Right ventricle myocardium superior (tissue), 1 donor: ENCODE data around the gene NOD2. TPM values are rescaled to one million over a fixed set of nuclear protein-coding genes. Genes with fewer than 3 reads are reported as not detected.

Source experiments
- ATAC-seq: fragments of 200-7000 bp; cut with Tn5 transposase; one replicate; pipeline ENCODE4 v1.9.1; 2020; ENCODE audit warnings: mild to moderate bottlenecking; ENCODE audit not compliant: poor library complexity
- DNase-seq: peaks from one replicate; pipeline ENCODE4 v3.0.0-alpha.2; 2020
- intact Hi-C: fragments of 100-400 bp; cut with DNase I; formaldehyde crosslinking; loops from one replicate; pipeline ENCODE4 v1.11.2; 2022
- total RNA-seq: library from RNA; stranded (reverse); fragmentation: NEBNext Ultra II Directional; extraction: Animal tissue kit (Norgen Biotek cat#: 25700); gene quantifications from one replicate; pipeline ENCODE4 v1.2.1, GENCODE V29; 2021
- donor health status: DM: no; HTN: yes; CAD: no; lungs with severe emphysema.

The NOD2 gene
- total RNA-seq, 1 donor from 2014 or later, result 0.48 TPM

GRCh38 chr16:50683689-50684374, 9.6 kb upstream of the NOD2 start:
- ATAC-seq, result peak; percentile 32
- intact Hi-C loops, result no loop called here

GRCh38 chr16:50684823-50685461, 8.5 kb upstream of the NOD2 start:
- ATAC-seq (no peak), DNase-seq (no peak)
- intact Hi-C loops, result no loop called here

More at GRCh38 chr16:50683689-50684374, 9.6 kb upstream of the NOD2 start:
- no peak for DNase-seq

- ATAC-seq, result peak; percentile 67
- no peak for DNase-seq
These were observed 7.8 kb upstream of the NOD2 start for GRCh38 chr16:50685462-50686063.

GRCh38 chr16:50688083-50688482, 5.3 kb upstream of the NOD2 start:
- DNase-seq, result no peak
- intact Hi-C loops, result no loop called here
- ATAC-seq, result no peak

More at GRCh38 chr16:50685462-50686063, 7.8 kb upstream of the NOD2 start:
- intact Hi-C loops, result no loop called here

GRCh38 chr16:50688867-50689266, 4.5 kb upstream of the NOD2 start:
- no peak for DNase-seq
- intact Hi-C loops, result no loop called here
- no peak for ATAC-seq

GRCh38 chr16:50690177-50690576, 3.2 kb upstream of the NOD2 start:
- no peak for ATAC-seq
- no peak for DNase-seq
- intact Hi-C loops, result no loop called here

GRCh38 chr16:50692644-50692998, 785 bp upstream of the NOD2 start:
- no peak for DNase-seq
- intact Hi-C loops, result no loop called here
- no peak for ATAC-seq

GRCh38 chr16:50694206-50694605, 800 bp downstream of the NOD2 start:
- intact Hi-C loops, result no loop called here
- DNase-seq, result no peak
- ATAC-seq, result no peak

GRCh38 chr16:50695017-50696000, 1.9 kb downstream of the NOD2 start:
- ATAC-seq, result peak; percentile 46
- intact Hi-C loops, result no loop called here
- DNase-seq, result peak; percentile 61

GRCh38 chr16:50696126-50696525, 2.7 kb downstream of the NOD2 start:
- DNase-seq, result no peak
- ATAC-seq, result no peak
- intact Hi-C loops, result no loop called here

GRCh38 chr16:50696575-50697420, 3.4 kb downstream of the NOD2 start:
- DNase-seq, result peak; percentile 90
- intact Hi-C loops, result no loop called here
- ATAC-seq, result peak; percentile 76

GRCh38 chr16:50697421-50697715, 4.0 kb downstream of the NOD2 start:
- intact Hi-C loops, result no loop called here
- DNase-seq (no peak), ATAC-seq (no peak)

GRCh38 chr16:50697881-50698767, 4.7 kb downstream of the NOD2 start:
- DNase-seq (no peak), ATAC-seq (peak; percentile 75)
- intact Hi-C loops, result no loop called here

GRCh38 chr16:50699326-50700159, 6.1 kb downstream of the NOD2 start:
- ATAC-seq (no peak), DNase-seq (no peak)
- intact Hi-C loops, result no loop called here

GRCh38 chr16:50702725-50703124, 9.3 kb downstream of the NOD2 start:
- ATAC-seq, result no peak
- intact Hi-C loops, result no loop called here
- DNase-seq, result no peak

- DNase-seq (no peak), ATAC-seq (no peak)
- intact Hi-C loops, result no loop called here
These were observed 10.8 kb downstream of the NOD2 start for GRCh38 chr16:50704245-50704644.
